Kidney (tissue), 14 donors: Measurements from ENCODE around the gene RNF41. TPM values are rescaled to one million over a fixed set of nuclear protein-coding genes. Genes with fewer than 3 reads are reported as not detected.

Experiments used
- DNase-seq, 5 donors: peaks; one replicate each; pipeline ENCODE4 v3.0.0-alpha.2; 2013 to 2020
- FAIRE-seq: peaks from 2 replicates; lab custom pipeline; 2012; peaks lifted over from hg19 to GRCh38; lab: Jason Lieb, UNC
- H3K27ac ChIP-seq, 2 donors: one replicate each; pipeline ENCODE4 v1.7.0; 2013; ENCODE audit warnings: low read depth in 2 of 2, low read length in 2 of 2, inconsistent platforms in 1 of 2
- H3K27me3 ChIP-seq: one replicate; pipeline ENCODE4 v1.7.1; 2013; ENCODE audit warnings: low read length, inconsistent platforms; ENCODE audit not compliant: control insufficient read depth, insufficient read depth
- H3K36me3 ChIP-seq, 3 donors: one replicate each; pipeline versions ENCODE4 v1.7.0 to v1.7.1; 2013; ENCODE audit warnings: low read length in 3 of 3, control low read depth in 1 of 3, inconsistent platforms in 1 of 3; ENCODE audit not compliant: insufficient read depth in 3 of 3, control insufficient read depth in 2 of 3
- H3K4me1 ChIP-seq, 3 donors: one replicate each; pipeline versions ENCODE4 v1.7.0 to v1.7.1; 2013; ENCODE audit warnings: low read length in 3 of 3, inconsistent platforms in 1 of 3, low read depth in 1 of 3; ENCODE audit not compliant: control insufficient read depth in 2 of 3, insufficient read depth in 2 of 3
- H3K4me3 ChIP-seq, 3 donors: one replicate each; pipeline versions ENCODE4 v1.7.0 to v1.8.1; 2013; ENCODE audit warnings: low read length in 3 of 3, control low read depth in 1 of 3, inconsistent platforms in 1 of 3
- H3K9ac ChIP-seq, 3 donors: one replicate each; pipeline versions ENCODE4 v1.7.0 to v1.7.1; 2013; ENCODE audit warnings: low read length in 3 of 3, control low read depth in 1 of 3, inconsistent platforms in 1 of 3
- H3K9me3 ChIP-seq, 3 donors: one replicate each; pipeline versions ENCODE4 v1.7.0 to v1.7.1; 2013; ENCODE audit warnings: low read length in 3 of 3, control low read depth in 1 of 3, inconsistent platforms in 1 of 3; ENCODE audit not compliant: control insufficient read depth in 2 of 3, insufficient read depth in 1 of 3
- intact Hi-C: fragments of 100-400 bp; cut with DNase I; formaldehyde crosslinking; loops from one replicate; pipeline ENCODE4 v1.11.1; 2022
- polyA plus RNA-seq: library from polyadenylated mRNA; stranded (reverse); fragments of 350-450 nt; fragmentation: Illumina TruSeq; extraction: RNeasy Lipid Tissue Mini Kit (QIAGEN cat#74804); gene quantifications from one replicate; pipeline ENCODE4 v1.2.3, GENCODE V29; 2014; ENCODE audit warnings: low read depth, low replicate concordance; ENCODE audit not compliant: insufficient read depth
- total RNA-seq: library from RNA; stranded (reverse); fragmentation: NEBNext Ultra II Directional; extraction: Animal tissue kit (Norgen Biotek cat#: 25700); gene quantifications from one replicate; pipeline ENCODE4 v1.2.1, GENCODE V29; 2021
- TF ChIP-seq, protein P1 (sequence below): IDR thresholded peaks from 3 replicates; pipeline ENCODE4 v1.5.1; 2012; ENCODE audit warnings: mild to moderate bottlenecking, moderate library complexity, borderline replicate concordance; ENCODE audit not compliant: insufficient read depth; ENCODE audit errors: extremely low read depth
- donor health status: control.
- donor health status: control.
- donor health status: control.
- donor health status: control.
- donor health status: control.
- donor health status: DM: yes; HTN: yes; CAD: no.
- donor health status: Normal renal cell carcinoma (clear cell type).

RNF41 gene
- total and polyA plus RNA-seq, 2 donors from 2014 or later = 17.6 to 45.5 TPM

DNA sequence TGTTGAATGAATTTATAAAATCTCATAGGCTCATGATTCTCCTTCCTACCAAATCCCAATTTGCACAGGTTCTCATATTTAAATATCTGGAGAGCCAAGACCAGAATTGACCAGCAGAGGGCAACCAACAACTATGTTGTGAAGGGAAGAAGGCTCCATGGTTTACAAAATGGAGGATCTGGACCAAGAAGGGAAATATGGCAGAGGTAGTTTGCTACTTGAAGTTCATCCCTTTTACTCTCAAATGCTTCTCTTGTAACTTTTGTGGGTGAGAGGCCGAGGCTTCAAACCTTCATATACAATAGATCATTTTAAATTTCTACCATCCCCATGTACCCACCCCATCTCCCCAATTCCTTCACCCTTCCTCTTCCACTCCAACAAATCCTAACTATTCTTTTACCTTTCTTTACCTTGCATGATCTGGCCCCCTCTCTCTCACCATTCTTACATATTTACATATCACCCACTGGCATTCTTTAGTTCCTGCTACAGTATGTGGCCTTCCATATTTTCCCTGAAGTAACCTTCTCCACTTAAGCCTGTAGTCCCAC is 28.6 kb downstream of the RNF41 start:
- Histone ChIP-seq H3K4me3 (peak overlapping the region in 2 of 3 donors; percentile 2 to 33), H3K36me3 (no peaks in the 10 kb centered on the region), H3K9ac (no peak overlapping the region), H3K9me3 (no peaks in the 10 kb centered on the region), H3K27me3 (no peaks in the 10 kb centered on the region), H3K4me1 (peaks cover 0 to 11% (median 5%) of the 10 kb centered on the region in 3 donors), H3K27ac (no peak overlapping the region)
- intact Hi-C loops = no loop called here
- FAIRE-seq (peak; percentile 88), DNase-seq (peak in 4 of 5 donors; percentile 68 to 95 (median 87))
- TF ChIP-seq, protein P1, sequence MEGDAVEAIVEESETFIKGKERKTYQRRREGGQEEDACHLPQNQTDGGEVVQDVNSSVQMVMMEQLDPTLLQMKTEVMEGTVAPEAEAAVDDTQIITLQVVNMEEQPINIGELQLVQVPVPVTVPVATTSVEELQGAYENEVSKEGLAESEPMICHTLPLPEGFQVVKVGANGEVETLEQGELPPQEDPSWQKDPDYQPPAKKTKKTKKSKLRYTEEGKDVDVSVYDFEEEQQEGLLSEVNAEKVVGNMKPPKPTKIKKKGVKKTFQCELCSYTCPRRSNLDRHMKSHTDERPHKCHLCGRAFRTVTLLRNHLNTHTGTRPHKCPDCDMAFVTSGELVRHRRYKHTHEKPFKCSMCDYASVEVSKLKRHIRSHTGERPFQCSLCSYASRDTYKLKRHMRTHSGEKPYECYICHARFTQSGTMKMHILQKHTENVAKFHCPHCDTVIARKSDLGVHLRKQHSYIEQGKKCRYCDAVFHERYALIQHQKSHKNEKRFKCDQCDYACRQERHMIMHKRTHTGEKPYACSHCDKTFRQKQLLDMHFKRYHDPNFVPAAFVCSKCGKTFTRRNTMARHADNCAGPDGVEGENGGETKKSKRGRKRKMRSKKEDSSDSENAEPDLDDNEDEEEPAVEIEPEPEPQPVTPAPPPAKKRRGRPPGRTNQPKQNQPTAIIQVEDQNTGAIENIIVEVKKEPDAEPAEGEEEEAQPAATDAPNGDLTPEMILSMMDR = peak; percentile 75

DNA sequence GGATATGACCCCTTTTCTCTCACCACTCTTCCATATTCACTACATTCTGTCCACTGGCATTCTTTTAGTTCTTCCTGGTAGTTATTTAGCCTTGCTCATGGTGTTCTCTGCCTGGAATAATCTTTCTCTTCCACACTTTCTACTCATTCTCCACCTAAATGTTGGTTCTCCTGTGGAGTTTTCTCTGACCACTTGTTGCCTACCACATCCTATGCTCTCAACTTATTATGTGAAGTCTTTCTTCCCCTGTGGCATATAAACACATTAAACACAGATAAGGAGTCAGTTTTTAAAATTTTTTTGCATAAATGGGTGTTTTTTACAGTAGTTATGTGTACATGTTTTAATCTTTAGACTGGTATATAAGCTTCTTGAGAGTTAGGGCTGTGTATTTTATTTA is 29.1 kb downstream of the RNF41 start:
- DNase-seq (no peak), FAIRE-seq (no peak)
- Histone ChIP-seq H3K4me3 (no peak overlapping the region), H3K9me3 (no peaks in the 10 kb centered on the region), H3K27ac (no peak overlapping the region), H3K27me3 (no peaks in the 10 kb centered on the region), H3K4me1 (peaks cover 0 to 16% (median 9%) of the 10 kb centered on the region in 3 donors), H3K36me3 (no peaks in the 10 kb centered on the region), H3K9ac (no peak overlapping the region)
- TF ChIP-seq, protein P1 = no peak
- intact Hi-C loops = no loop called here

DNA sequence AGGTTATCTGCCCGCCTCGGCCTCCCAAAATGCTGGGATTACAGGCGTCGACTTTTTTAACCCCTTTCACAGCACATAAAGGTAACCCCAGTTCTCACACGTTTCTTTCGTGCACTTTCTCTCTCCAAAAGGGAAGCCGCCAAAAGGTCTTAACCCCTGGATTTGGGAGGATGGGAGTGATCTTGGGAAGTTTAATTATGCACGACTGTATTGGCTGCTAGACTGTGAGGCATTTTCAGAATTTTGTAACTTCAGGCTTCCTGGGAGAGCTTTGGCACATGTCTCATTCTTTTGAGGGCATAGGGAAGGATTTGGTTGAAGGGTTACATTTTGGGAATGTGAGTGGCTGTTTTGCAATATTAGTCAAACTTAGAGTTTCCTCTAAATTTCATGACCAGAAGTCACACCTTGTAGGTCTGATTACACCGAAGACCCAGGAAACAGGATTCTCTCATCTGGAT is 31.0 kb downstream of the RNF41 start:
- DNase-seq = peak in 3 of 5 donors; percentile 25 to 48 (median 45)
- Histone ChIP-seq H3K27me3 (no peaks in the 10 kb centered on the region), H3K27ac (peak overlapping the region in 1 of 2 donors; percentile 99), H3K9ac (peak overlapping the region; percentile 48 to 95 (median 87)), H3K4me1 (peaks cover 0 to 19% (median 10%) of the 10 kb centered on the region in 3 donors), H3K4me3 (peak overlapping the region; percentile 73 to 95 (median 89)), H3K36me3 (peaks cover 0 to 4% (median under 1%) of the 10 kb centered on the region in 3 donors), H3K9me3 (no peaks in the 10 kb centered on the region)
- no peak for FAIRE-seq
- intact Hi-C loops = no loop called here
- TF ChIP-seq, protein P1 = no peak
